ENCODE measurements around the gene NEK4. TPM values are rescaled to one million over a fixed set of nuclear protein-coding genes. Genes with fewer than 3 reads are reported as not detected.
A peak's percentile ranks its signal among the peaks of the same experiment; 100 is the strongest.

The NEK4 gene
- total and polyA plus RNA-seq, 10 of the 15 experiments (the other 5 are each of a cell fraction or from before 2014, with no cell fraction given): 7.0 to 29.1 (median 16.4) TPM

- TF ChIP-seq, protein P1, sequence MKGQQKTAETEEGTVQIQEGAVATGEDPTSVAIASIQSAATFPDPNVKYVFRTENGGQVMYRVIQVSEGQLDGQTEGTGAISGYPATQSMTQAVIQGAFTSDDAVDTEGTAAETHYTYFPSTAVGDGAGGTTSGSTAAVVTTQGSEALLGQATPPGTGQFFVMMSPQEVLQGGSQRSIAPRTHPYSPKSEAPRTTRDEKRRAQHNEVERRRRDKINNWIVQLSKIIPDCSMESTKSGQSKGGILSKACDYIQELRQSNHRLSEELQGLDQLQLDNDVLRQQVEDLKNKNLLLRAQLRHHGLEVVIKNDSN (IDR thresholded peaks at IDR 0.05; ENCODE audit: borderline replicate concordance, extremely low read length, insufficient read depth, low read depth, low read length): no peak
- TF ChIP-seq POLR2AphosphoS5 (IDR thresholded peaks at IDR 0.05; ENCODE audit: low read length): 0 out of 2 replicates have a peak, but pooled peaks have one; percentile 23
- TF ChIP-seq NFYB (IDR thresholded peaks at IDR 0.05; ENCODE audit: insufficient read depth, low read depth, low read length): no peak
- TF ChIP-seq RFX5 (IDR thresholded peaks at IDR 0.05; ENCODE audit: low read depth, low read length): no peak
- TF ChIP-seq GABPA (IDR thresholded peaks at IDR 0.05; ENCODE audit: low read depth): no peak
- TF ChIP-seq POLR2A (IDR thresholded peaks at IDR 0.05; ENCODE audit: low read depth, low read length): 0 out of 2 replicates have a peak, but pooled peaks have one; percentile 31
- TF ChIP-seq, protein P2, sequence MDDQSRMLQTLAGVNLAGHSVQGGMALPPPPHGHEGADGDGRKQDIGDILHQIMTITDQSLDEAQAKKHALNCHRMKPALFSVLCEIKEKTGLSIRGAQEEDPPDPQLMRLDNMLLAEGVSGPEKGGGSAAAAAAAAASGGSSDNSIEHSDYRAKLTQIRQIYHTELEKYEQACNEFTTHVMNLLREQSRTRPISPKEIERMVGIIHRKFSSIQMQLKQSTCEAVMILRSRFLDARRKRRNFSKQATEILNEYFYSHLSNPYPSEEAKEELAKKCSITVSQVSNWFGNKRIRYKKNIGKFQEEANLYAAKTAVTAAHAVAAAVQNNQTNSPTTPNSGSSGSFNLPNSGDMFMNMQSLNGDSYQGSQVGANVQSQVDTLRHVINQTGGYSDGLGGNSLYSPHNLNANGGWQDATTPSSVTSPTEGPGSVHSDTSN (IDR thresholded peaks at IDR 0.05; ENCODE audit: insufficient replicate concordance, low read depth, low read length): peak; percentile 57
- TF ChIP-seq BCL3 (IDR thresholded peaks at IDR 0.05; ENCODE audit: borderline replicate concordance, insufficient read depth, low read depth, low read length, poor library complexity, severe bottlenecking): peak; percentile 11
- TF ChIP-seq ZBED1 (IDR thresholded peaks at IDR 0.05; ENCODE audit: borderline replicate concordance): 0 out of 2 replicates have a peak, but pooled peaks have one; percentile 25
- peak; percentile 69 for TF ChIP-seq MEF2B (IDR thresholded peaks at IDR 0.05; ENCODE audit: partially characterized antibody, poor library complexity, severe bottlenecking)
- TF ChIP-seq RUNX3 (IDR thresholded peaks at IDR 0.05; ENCODE audit: low read length): peak; percentile 70
Measured at GRCh38 chr3:52696830-52697631, 73.7 kb downstream of the NEK4 start (continued).

All from GM12878 (cell line).